Stimulated activated naive CD8-positive, alpha-beta T cell treated with anti-CD3 and anti-CD28 coated beads, Interleukin-15, amount 100 ng/mL, for 72 hours (primary cell): Measurements from ENCODE around the gene WWTR1.
A peak's percentile ranks its signal among the peaks of the same experiment; 100 is the strongest.

Experiments
- ATAC-seq: fragments of 150-1000 bp; cut with Tn5 transposase; 2 replicates; pipeline ENCODE4 v1.10.0; 2021; ENCODE audit warnings: mild to moderate bottlenecking, moderate library complexity
- DNase-seq, 2 donors: peaks; one replicate each; pipeline ENCODE4 v3.0.0; 2021 to 2022
- H3K27ac Mint-ChIP-seq, 2 donors: one replicate each; pipeline ENCODE4 v1.8.0; 2022; ENCODE audit warnings: mild to moderate bottlenecking in 2 of 2, mixed read lengths in 2 of 2, moderate library complexity in 2 of 2
- H3K27me3 Mint-ChIP-seq: one replicate; pipeline ENCODE4 v1.8.0; 2022; ENCODE audit warnings: mixed read lengths
- H3K4me1 Mint-ChIP-seq: one replicate; pipeline ENCODE4 v1.8.0; 2022; ENCODE audit warnings: mild to moderate bottlenecking, mixed read lengths
- H3K4me3 Mint-ChIP-seq, 2 donors: one replicate each; pipeline ENCODE4 v1.8.0; 2022; ENCODE audit warnings: mild to moderate bottlenecking in 2 of 2, mixed read lengths in 2 of 2, moderate library complexity in 1 of 2
- H3K9me3 Mint-ChIP-seq, 2 donors: one replicate each; pipeline ENCODE4 v1.8.0; 2022; ENCODE audit warnings: mixed read lengths in 2 of 2

The WWTR1 gene

DNA sequence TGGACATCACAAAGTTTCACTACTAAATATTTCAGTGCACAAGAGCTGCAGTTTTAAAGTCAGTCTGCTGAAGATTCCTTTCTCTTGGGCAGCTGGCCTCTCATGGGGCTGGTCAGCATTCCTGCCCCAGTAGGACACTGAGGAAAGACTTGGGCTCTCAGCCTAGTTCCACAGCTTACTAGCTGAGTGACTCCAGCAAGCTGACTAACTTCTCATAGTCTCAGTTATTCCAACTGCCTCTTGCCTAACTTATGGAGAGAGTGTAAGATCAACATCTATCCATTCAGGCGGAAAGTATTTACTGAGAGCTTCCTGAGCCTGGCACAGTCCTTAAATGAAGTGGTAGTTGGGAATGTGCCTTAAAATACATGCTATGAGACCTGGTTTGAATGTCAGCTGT lies 156.3 kb downstream of the WWTR1 start:
- Mint-ChIP-seq H3K4me1 (no peaks in the 10 kb centered on the region), H3K4me3 (no peak overlapping the region), H3K27me3 (peaks cover 15% of the 10 kb centered on the region), H3K27ac (no peak overlapping the region), H3K9me3 (no peaks in the 10 kb centered on the region)
- ATAC-seq (no peak), DNase-seq (no peak)

DNA sequence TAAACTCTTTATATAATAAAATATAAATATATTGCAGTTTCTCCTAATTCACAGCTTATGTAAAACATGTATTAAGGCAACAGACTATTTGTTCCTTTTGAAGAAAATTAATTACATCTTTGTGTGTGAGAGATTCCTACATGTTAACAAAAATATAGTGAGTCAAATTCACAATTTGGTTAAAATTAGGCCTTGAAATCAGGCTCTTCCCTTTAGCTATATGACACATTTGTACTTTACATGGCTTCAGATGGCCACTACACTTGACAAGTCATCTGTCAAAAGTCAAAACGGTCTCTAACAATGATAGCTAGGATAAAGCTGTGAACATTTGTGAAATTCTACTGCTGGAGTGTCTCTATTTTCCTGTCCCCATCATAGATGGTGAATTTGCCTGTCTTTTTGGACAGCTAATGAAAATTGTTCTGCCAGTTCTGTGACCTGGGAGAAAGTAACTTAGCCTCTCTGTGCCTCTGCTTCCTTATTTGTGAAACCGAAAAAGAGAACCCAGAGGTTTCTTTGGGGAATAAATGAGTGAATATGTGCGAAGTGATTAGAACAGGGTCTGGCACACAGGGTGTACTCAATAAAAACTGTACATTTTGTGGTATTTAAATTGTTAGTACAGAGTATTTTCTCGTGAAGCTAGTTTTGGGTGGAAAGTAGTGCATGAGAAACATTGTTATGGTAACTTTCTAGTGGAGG lies 159.7 kb downstream of the WWTR1 start:
- Mint-ChIP-seq H3K4me1 (no peaks in the 10 kb centered on the region), H3K9me3 (no peaks in the 10 kb centered on the region), H3K4me3 (no peak overlapping the region), H3K27me3 (peaks cover 27% of the 10 kb centered on the region), H3K27ac (no peak overlapping the region)
- DNase-seq (no peak), ATAC-seq (no peak)

DNA sequence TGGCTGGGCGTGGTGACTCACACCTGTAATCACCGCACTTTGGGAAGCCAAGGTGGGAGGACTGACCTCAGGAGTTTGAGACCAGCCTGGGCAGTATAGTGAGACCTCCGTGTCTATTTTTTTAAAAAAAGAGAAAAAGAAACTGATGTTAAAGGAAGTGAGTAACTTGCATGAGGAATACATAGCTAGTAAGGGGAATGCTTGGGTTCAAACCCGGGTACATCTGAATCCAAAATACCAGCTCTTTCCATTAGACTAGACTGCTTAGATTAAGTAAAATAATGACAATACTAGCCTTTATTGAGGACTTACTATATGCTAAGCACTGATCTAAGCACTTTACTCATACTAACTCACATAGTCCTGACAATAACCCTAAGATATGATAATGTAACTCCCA lies 160.9 kb downstream of the WWTR1 start:
- Mint-ChIP-seq H3K4me1 (no peaks in the 10 kb centered on the region), H3K27me3 (peaks cover 31% of the 10 kb centered on the region), H3K27ac (no peak overlapping the region), H3K4me3 (no peak overlapping the region), H3K9me3 (no peaks in the 10 kb centered on the region)
- no peak for ATAC-seq
- no peak for DNase-seq

DNA sequence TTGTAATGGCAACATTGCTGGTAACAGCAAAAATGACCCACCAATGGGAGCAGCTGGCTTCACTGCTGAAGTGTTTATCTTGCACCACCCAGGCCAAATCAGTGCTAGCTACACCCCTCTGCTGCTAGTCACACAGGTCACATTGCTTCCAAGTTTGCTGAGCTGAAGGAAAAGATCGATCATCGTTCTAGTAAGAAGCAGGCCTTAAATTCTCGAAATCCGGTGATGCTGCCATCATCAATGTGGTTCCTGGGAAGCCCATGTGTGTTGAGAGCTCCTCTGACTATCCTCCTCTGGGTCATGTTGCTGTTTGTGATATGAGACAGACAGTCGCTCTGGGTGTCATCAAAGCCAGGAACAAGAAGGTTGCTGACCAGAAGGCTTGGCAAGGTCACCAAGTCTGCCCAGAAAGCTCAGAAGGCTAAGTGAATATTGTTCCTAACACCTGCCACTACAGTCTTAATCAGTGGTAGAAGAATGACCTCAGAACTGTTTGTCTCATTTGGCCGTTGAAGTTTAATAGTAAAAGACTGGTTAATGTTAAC lies 162.2 kb downstream of the WWTR1 start:
- Mint-ChIP-seq H3K4me3 (no peak overlapping the region), H3K27ac (peak overlapping the region in 1 of 2 donors; percentile 38), H3K9me3 (no peaks in the 10 kb centered on the region), H3K27me3 (peaks cover 33% of the 10 kb centered on the region), H3K4me1 (no peaks in the 10 kb centered on the region)
- DNase-seq (no peak), ATAC-seq (no peak)

DNA sequence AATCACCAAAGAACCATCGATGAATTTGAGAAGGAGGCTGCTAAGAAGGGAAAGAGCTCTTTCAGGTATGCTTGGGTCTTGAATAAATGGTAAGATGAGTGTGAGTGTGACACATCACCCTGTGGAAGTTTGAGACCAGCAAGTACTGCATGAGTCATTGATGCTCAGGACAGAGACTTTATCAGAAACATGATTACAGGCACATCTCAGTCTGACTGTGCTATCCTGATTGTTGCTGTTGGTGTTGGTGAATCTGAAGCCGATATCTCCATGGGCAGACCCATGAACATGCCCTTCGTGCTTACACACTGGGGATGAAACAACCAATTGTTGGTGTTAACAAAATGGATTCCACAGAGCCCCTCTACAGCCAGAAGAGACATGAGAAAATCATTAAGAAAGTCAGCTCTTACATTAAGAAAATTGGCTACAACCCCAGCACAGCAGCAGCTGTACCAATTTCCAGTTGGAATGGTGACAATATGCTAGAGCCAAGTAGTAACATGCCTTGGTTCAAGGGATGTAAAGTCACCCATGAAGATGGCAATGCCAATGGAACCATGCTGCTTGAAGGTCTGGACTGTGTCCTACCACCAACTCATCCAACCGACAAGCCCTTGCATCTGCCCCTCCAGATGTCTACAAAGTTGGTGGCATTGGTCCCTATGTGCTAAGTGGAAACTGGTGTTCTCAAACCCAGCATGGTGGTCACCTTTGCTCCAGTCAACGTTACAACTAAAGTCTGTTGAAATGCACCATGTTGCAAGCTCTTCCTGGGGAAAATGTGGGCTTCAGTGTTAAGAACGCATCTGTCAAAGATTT lies 162.9 kb downstream of the WWTR1 start:
- Mint-ChIP-seq H3K27ac (no peak overlapping the region), H3K27me3 (peaks cover 40% of the 10 kb centered on the region), H3K4me1 (no peaks in the 10 kb centered on the region), H3K9me3 (no peaks in the 10 kb centered on the region), H3K4me3 (no peak overlapping the region)
- DNase-seq, result no peak
- ATAC-seq, result no peak

DNA sequence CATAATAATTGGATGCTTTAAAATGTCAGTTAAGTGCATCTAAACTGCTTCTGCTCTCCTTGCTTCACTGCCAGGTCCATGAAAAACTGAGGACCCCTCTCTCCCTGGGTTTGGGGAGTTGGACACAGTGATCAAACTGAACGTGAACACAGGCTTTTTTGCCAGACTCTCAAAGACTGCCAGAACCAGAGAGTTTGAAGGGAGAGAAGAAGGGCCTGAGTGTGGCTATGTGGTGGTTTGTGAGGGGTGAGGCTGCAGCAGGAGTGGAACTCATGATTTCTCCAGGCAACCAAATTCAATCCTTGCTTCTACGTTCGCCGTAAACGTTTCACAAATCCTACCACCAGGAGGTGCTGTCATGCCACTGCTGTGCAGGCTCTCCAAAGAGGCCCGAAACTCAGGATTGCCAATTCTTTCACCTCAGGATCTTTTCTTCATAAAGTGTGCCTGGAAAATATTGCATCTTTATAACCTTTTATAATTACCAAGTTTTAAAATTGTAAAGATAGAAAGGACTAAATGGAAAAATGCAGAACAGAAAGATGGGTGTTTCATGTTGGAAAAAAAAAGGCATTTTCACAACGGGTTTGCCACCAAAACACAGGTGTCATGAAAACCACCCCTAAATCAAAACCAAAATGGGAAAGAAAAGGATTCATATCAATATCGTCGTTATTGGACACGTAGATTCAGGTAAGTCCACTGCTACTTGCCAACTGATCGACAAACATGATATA lies 163.6 kb downstream of the WWTR1 start:
- DNase-seq (peak; percentile 12 to 25), ATAC-seq (no peak)
- no peaks in the 10 kb centered on the region for H3K4me1 Mint-ChIP-seq
- H3K27ac Mint-ChIP-seq, result peak overlapping the region in 1 of 2 donors; percentile 54
- no peak overlapping the region for H3K4me3 Mint-ChIP-seq
- peaks cover 48% of the 10 kb centered on the region for H3K27me3 Mint-ChIP-seq
- no peaks in the 10 kb centered on the region for H3K9me3 Mint-ChIP-seq

DNA sequence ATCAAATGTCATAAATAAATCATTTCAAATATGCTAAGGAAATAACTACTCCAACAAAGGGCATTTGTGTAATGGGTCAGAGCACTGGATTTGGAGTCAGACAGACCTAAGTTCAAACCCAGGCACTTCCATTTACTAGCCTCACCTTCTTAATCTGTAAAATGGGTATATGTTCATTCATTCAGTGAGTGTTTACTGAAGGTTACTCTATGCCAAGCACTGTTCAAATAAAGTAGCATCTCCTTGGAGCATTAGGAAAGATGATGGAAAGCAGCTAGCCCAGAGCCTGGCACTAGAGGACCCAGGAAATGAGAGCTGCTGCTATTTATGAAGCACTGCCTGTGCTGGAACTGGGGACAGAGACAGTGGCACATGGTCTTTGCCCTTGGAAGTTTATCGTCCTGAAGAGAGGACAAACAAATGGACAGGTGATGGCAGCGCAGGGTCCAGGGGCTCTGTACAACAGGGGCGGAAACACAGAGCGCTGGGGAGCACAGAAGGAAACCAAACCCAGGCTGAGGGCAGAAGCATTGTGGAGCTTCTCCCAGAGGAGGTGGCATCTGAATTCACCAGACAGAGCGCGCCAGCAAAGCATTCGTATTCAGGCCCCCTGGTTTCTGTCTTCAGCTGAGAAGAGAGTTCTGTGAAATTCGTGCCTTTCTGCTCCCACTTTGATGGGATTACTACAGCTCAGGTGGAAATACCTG lies 164.4 kb downstream of the WWTR1 start:
- Mint-ChIP-seq H3K4me3 (no peak overlapping the region), H3K4me1 (no peaks in the 10 kb centered on the region), H3K27me3 (peaks cover 48% of the 10 kb centered on the region), H3K9me3 (no peaks in the 10 kb centered on the region), H3K27ac (no peak overlapping the region)
- DNase-seq (no peak), ATAC-seq (no peak)

DNA sequence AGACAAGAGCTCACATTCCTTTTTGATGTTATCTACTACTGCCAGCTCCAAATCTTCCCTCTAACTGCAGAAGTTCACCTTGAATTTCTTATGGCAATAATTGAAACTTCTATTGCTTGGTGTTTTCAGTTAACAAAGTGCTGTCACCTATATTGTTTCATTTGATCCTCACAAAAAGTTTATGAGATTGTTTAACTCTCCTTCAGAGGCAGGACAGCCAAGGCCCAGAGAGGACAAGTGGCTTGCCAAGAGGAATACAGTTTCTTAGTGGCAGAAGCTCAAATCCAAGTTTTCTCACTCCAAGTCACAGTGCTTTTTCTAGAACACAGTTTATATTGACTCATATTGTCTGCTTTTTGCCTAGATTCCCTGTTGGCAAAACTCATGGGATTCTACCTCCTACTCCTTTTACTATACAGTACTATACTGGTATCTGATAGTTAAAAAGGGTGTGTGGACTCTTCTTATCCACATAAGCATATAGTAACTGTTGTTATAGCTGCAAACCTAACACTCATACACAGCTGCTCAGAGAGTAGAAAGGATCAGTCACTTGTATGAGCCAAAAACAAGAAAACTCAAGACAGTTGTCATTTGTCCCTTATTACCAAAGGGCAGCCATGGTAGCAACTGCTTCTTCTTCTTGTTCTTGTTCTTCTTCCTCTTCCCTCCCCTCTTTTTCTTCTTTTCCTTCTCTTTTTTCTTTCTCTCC lies 167.4 kb downstream of the WWTR1 start:
- Mint-ChIP-seq H3K27me3 (peaks cover 48% of the 10 kb centered on the region), H3K4me1 (no peaks in the 10 kb centered on the region), H3K27ac (no peak overlapping the region), H3K9me3 (no peaks in the 10 kb centered on the region), H3K4me3 (no peak overlapping the region)
- ATAC-seq, result no peak
- no peak for DNase-seq

DNA sequence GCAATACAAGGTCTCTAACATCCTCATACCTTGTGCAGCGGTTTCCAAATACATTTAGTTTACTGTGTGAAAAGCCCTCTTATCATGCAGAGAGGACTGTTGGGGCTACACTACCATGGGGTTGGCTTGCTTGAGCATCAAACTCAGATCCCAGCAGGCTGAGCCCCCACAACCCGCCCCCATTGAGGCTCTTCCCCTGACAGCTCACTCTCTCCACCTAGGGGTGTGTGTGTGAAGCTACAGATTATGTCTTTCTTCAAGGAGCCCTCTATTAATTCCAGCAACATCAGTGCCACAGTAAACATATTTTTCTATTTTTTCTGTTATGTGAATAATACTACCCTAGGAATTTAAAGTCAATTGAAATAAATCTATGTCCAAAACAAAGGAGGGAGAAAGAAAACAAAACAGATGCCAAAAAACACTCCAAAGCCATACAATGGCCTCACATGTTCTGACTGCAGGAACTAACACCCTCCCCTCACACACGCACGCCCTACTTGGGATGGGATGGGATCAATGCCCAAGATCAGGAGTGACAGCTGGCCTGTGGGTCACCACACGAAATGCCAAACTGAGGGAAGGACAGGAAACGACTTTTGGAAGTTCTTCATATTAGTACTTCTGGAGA lies 168.7 kb downstream of the WWTR1 start:
- no peak overlapping the region for H3K4me3 Mint-ChIP-seq
- H3K4me1 Mint-ChIP-seq, result no peaks in the 10 kb centered on the region
- DNase-seq (no peak), ATAC-seq (no peak)
- H3K9me3 Mint-ChIP-seq, result no peaks in the 10 kb centered on the region
- peaks cover 40% of the 10 kb centered on the region for H3K27me3 Mint-ChIP-seq
- H3K27ac Mint-ChIP-seq, result no peak overlapping the region

DNA sequence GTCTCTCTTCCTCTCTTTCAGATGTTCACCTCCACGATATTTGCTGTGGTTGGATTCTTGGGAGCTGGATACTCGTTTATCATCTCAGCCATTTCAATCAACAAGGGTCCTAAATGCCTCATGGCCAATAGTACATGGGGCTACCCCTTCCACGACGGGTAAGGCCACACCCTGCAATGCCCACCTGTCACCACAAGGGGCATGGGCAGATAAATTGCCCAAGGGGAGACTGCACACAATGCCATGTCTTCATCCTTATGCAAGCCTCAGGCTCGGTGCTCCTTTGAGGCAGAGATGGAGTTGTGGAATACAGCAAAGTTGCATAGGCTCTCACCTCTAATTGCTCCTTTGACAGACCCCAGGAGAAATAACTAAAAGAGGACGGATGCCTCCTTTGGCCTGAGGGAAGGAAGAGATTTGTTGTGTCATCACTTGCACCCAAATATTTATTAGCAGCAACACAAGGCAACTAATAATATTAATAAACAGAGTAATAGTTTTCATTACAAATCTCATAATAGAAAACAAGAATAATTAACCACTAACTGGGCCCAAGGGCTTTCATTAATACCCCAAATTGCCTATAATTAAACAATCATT lies 170.1 kb downstream of the WWTR1 start:
- ATAC-seq, result no peak

DNA sequence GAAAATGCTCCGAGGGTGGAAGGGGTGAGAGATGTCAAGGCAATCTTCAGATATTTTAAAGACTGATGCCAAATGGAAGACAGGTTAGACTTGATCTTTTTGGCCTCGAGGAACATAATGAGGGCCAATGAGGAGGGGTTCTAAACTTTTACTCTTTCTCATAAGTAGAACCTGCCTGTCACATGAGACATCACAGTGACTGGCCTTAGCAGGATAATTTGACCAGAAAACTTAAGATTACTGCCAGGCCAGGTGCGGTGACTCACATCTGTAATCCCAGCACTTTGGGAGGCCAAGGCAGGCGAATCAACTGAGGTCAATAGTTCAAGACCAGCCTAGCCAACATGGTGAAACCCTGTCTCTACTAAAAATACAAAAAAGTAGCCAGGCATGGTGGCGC lies 171.1 kb downstream of the WWTR1 start:
- Mint-ChIP-seq H3K27ac (no peak overlapping the region), H3K4me1 (no peaks in the 10 kb centered on the region), H3K9me3 (no peaks in the 10 kb centered on the region), H3K27me3 (peaks cover 33% of the 10 kb centered on the region), H3K4me3 (no peak overlapping the region)
- no peak for DNase-seq
- ATAC-seq, result no peak

More for the DNA sequence above, 170.1 kb downstream of the WWTR1 start:
- DNase-seq, result peak; percentile 24 to 35
- H3K9me3 Mint-ChIP-seq, result no peaks in the 10 kb centered on the region
- peaks cover 31% of the 10 kb centered on the region for H3K27me3 Mint-ChIP-seq
- no peaks in the 10 kb centered on the region for H3K4me1 Mint-ChIP-seq
- H3K27ac Mint-ChIP-seq, result no peak overlapping the region
- H3K4me3 Mint-ChIP-seq, result no peak overlapping the region

DNA sequence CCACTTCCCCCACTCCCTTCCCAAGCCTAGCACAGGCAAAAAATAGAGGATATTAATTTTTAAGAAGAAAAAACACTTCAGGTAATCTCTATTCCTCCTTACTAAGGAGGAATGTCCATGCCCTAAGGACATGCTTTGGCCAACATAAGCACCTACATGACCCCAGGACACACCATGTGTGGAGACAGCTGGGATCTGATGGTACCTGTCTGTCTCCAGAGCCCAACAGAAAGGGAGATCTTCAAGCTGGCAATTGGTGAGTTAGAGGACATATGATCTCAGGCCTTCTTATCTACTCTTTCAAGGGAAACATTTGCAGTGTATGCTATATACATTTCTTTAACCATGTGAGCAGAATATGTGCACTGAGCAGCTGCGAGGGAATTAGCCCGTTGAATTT lies 176.3 kb downstream of the WWTR1 start:
- H3K4me1 Mint-ChIP-seq, result no peaks in the 10 kb centered on the region
- H3K4me3 Mint-ChIP-seq, result no peak overlapping the region
- H3K9me3 Mint-ChIP-seq, result no peaks in the 10 kb centered on the region
- no peak for ATAC-seq
- no peak for DNase-seq
- H3K27me3 Mint-ChIP-seq, result peaks cover 10% of the 10 kb centered on the region
- H3K27ac Mint-ChIP-seq, result no peak overlapping the region

DNA sequence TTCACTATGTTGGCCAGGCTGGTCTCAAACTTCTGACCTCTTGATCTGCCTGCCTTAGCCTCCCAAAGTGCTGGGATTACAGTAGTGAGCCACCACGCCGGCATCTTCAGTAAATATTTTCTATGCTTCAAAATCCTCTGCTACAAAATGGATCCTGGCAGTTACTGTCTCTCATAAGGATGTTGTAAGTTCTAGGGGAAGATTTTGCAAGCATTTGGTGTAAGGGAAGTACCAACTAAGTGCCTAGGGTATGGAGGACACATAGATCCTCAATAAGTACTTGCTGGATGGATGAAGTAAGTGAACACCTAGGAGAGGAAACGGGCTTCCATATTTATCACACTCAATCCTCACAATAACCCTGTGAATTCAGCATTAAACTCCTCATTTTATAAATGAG lies 176.8 kb downstream of the WWTR1 start:
- Mint-ChIP-seq H3K27ac (peak overlapping the region in 1 of 2 donors; percentile 13), H3K9me3 (no peaks in the 10 kb centered on the region), H3K4me3 (no peak overlapping the region), H3K4me1 (no peaks in the 10 kb centered on the region), H3K27me3 (peaks cover 14% of the 10 kb centered on the region)
- DNase-seq, result no peak
- ATAC-seq, result no peak
